AG09319 (cell line): ENCODE measurements around the gene IL6.

Experiments
- DNase-seq: peaks from one replicate; pipeline ENCODE4 v3.0.0-alpha.2; 2010; ENCODE audit warnings: low read depth; ENCODE audit errors: extremely low read depth
- CTCF ChIP-seq: IDR thresholded peaks from 2 replicates; pipeline ENCODE4 v1.5.1; 2011; ENCODE audit warnings: low read depth, mild to moderate bottlenecking, inconsistent platforms, low read length, moderate library complexity

The IL6 gene

GRCh38 chr7:22709857-22710256 lies 17.1 kb upstream of the IL6 start:
- no peak for DNase-seq
- no peak for TF ChIP-seq CTCF

GRCh38 chr7:22712999-22713398 lies 14.0 kb upstream of the IL6 start:
- no peak for DNase-seq
- no peak for TF ChIP-seq CTCF

GRCh38 chr7:22713463-22713862 lies 13.5 kb upstream of the IL6 start:
- TF ChIP-seq CTCF = no peak
- DNase-seq = no peak

- no peak for DNase-seq
- TF ChIP-seq CTCF = no peak
These were observed 11.0 kb upstream of the IL6 start for GRCh38 chr7:22715969-22716368.

- TF ChIP-seq CTCF = no peak
- no peak for DNase-seq
These were observed 9.2 kb upstream of the IL6 start for GRCh38 chr7:22717760-22718159.

- DNase-seq = peak; percentile 76
- TF ChIP-seq CTCF = no peak
These were observed 8.7 kb upstream of the IL6 start for GRCh38 chr7:22718200-22718711.

- DNase-seq = no peak
- TF ChIP-seq CTCF = no peak
These were observed 8.0 kb upstream of the IL6 start for GRCh38 chr7:22718911-22719420.
